MM.1S (cell line): ENCODE measurements around the gene BCAP31.

ENCODE experiments used
- DNase-seq: peaks from one replicate; pipeline ENCODE4 v3.0.0-alpha.2; 2015
- H2AFZ ChIP-seq: fragments of 300-600 bp; sonication (generic); 2 replicates; pipeline ENCODE4 v1.6.0; 2016; ENCODE audit warnings: antibody characterized with exemption, low read length
- H3F3A ChIP-seq: fragments of 300-600 bp; sonication (generic); 2 replicates; pipeline ENCODE4 v1.6.1; 2016; ENCODE audit warnings: mild to moderate bottlenecking, antibody characterized with exemption, low read length, moderate library complexity, mixed read lengths; ENCODE audit not compliant: insufficient read depth
- H3K27ac ChIP-seq: fragments of 300-600 bp; sonication (generic); 2 replicates; pipeline ENCODE4 v1.5.1; 2016; ENCODE audit warnings: mild to moderate bottlenecking, low read length
- H3K27me3 ChIP-seq: fragments of 300-600 bp; sonication (generic); replicated peaks from 2 replicates; pipeline ENCODE4 v1.6.0; 2016; ENCODE audit warnings: low read length; ENCODE audit not compliant: insufficient read depth
- H3K36me3 ChIP-seq: fragments of 300-600 bp; sonication (generic); replicated peaks from 2 replicates; pipeline ENCODE4 v1.6.1; 2016; ENCODE audit warnings: mild to moderate bottlenecking, low read length, mixed read lengths; ENCODE audit not compliant: insufficient read depth
- H3K4me1 ChIP-seq: fragments of 300-600 bp; sonication (generic); 2 replicates; pipeline ENCODE4 v1.6.1; 2016; ENCODE audit warnings: low read length, mixed read lengths
- H3K4me2 ChIP-seq: fragments of 300-600 bp; sonication (generic); 2 replicates; pipeline ENCODE4 v1.6.0; 2016; ENCODE audit warnings: low read depth, low read length
- H3K4me3 ChIP-seq: fragments of 300-600 bp; sonication (generic); 2 replicates; pipeline ENCODE4 v1.5.1; 2016; ENCODE audit warnings: low read length, mixed read lengths
- H3K79me2 ChIP-seq: fragments of 300-600 bp; sonication (generic); 2 replicates; pipeline ENCODE4 v1.6.1; 2016; ENCODE audit warnings: mixed run types, low read length, mixed read lengths
- H3K9ac ChIP-seq: fragments of 300-600 bp; sonication (generic); 2 replicates; pipeline ENCODE4 v1.6.1; 2016; ENCODE audit warnings: low read length, mixed read lengths
- H3K9me2 ChIP-seq: fragments of 300-600 bp; sonication (generic); replicated peaks from 2 replicates; pipeline ENCODE4 v1.6.1; 2016; ENCODE audit warnings: mild to moderate bottlenecking, low read length, mixed read lengths; ENCODE audit not compliant: insufficient read depth
- H3K9me3 ChIP-seq: fragments of 300-600 bp; sonication (generic); replicated peaks from 2 replicates; pipeline ENCODE4 v1.6.1; 2016; ENCODE audit warnings: mild to moderate bottlenecking, low read length, mixed read lengths; ENCODE audit not compliant: insufficient read depth
- H4K20me1 ChIP-seq: fragments of 300-600 bp; sonication (generic); 2 replicates; pipeline ENCODE4 v1.6.1; 2016; ENCODE audit warnings: mild to moderate bottlenecking, low read length, moderate library complexity, mixed read lengths; ENCODE audit not compliant: insufficient read depth
- CTCF ChIP-seq: fragments of 300-600 bp; sonication (generic); IDR thresholded peaks from 2 replicates; pipeline ENCODE4 v1.5.1; 2016; ENCODE audit warnings: antibody characterized with exemption, low read length, mixed read lengths
- EZH2 ChIP-seq: fragments of 300-600 bp; sonication (generic); optimal IDR thresholded peaks from 2 replicates; pipeline ENCODE3; 2017; ENCODE audit warnings: low read depth, mild to moderate bottlenecking, antibody characterized with exemption, low read length, mixed read lengths
- EZH2phosphoT487 ChIP-seq: fragments of 300-600 bp; sonication (generic); IDR thresholded peaks from 2 replicates; pipeline ENCODE4 v1.6.1; 2018; ENCODE audit warnings: antibody characterized with exemption, low read length

The BCAP31 gene

DNA sequence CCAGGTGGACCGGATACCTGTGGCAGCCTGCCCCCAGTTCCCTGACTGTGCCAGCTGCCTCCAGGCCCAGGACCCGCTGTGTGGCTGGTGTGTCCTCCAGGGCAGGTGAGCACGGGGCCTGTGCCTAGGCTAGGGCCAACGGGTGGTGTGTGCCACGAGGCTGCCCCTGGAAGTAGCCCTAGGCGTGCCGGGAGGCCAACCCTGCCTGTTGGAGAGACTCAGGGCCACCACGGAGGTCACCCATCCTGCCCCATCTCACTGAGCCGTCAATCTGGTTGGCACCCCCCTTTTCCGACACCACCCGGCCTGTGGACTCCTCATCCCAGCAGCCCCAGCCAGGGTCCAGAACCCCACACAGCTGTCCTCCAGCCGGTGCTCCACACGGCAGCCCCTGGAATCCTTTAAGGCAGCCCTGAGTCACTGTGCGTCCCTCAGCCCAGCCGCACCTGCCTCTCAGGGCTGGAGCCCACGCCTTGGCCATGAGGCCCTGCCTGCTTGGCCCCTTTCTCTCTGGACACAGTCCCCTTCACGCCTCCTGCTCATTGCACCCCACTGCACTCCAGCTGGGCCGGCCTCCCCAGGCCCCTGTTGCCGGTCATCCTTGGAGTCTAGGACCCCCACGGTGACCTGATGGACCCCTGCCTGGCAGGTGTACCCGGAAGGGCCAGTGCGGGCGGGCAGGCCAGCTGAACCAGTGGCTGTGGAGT, 45.1 kb upstream of the BCAP31 start:
- H3K4me2 ChIP-seq, result no peak overlapping the region
- no peaks in the 10 kb centered on the region for H3F3A ChIP-seq
- H3K9me3 ChIP-seq, result no peaks in the 10 kb centered on the region
- H3K4me1 ChIP-seq, result no peaks in the 10 kb centered on the region
- DNase-seq, result no peak
- peaks cover 25% of the 10 kb centered on the region for H3K27me3 ChIP-seq
- no peak for TF ChIP-seq CTCF
- no peak for TF ChIP-seq EZH2
- no peak for TF ChIP-seq EZH2phosphoT487
- no peak overlapping the region for H3K27ac ChIP-seq
- H4K20me1 ChIP-seq, result no peaks in the 10 kb centered on the region
- no peak overlapping the region for H3K4me3 ChIP-seq
- no peaks in the 10 kb centered on the region for H3K36me3 ChIP-seq
- H2AFZ ChIP-seq, result no peak overlapping the region
- no peaks in the 10 kb centered on the region for H3K9me2 ChIP-seq
- H3K9ac ChIP-seq, result no peak overlapping the region
- no peaks in the 10 kb centered on the region for H3K79me2 ChIP-seq

DNA sequence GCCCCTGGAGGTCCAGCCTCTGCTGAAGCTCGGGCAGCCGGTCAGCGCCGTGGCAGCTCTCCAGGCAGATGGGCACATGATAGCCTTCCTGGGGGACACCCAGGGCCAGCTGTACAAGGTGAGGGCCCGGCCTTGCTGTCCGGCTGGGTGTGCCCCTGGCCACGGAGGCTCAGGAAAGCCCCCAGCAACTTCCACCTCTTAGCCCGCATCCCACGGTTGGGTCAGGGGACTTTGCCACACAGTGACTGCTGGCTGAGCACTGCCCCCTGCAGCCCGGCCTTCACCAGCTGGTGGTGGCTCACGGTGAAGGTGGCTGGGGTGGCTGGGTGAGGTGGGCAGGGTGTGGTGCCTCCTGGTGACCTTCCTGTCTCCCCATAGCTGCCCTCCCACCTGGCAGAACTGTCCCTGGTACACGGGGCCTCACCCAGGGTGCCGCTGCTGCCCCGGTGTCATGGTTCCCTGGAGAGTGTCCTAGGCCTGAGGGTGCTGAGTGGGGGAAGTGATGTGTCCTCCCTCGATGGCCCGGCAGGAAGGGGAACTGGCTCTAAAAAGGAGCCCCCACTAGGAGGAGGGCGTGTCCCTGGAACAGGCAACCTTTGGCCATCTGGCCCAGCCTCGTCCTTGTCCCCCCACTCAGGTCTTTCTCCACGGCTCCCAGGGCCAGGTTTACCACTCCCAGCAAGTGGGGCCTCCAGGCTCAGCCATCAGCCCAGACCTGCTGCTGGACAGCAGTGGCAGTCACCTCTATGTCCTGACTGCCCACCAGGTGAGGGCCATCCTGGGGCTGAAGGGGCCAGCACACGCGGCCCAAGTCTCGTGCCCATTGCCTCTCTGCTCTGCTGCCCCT, 44.3 kb upstream of the BCAP31 start:
- H3K27me3 ChIP-seq, result peaks cover 25% of the 10 kb centered on the region
- no peaks in the 10 kb centered on the region for H4K20me1 ChIP-seq
- no peaks in the 10 kb centered on the region for H3K9me3 ChIP-seq
- H3K4me2 ChIP-seq, result no peak overlapping the region
- no peak overlapping the region for H2AFZ ChIP-seq
- no peaks in the 10 kb centered on the region for H3F3A ChIP-seq
- no peaks in the 10 kb centered on the region for H3K9me2 ChIP-seq
- no peak overlapping the region for H3K4me3 ChIP-seq
- no peak for DNase-seq
- H3K27ac ChIP-seq, result no peak overlapping the region
- TF ChIP-seq CTCF, result no peak
- TF ChIP-seq EZH2phosphoT487, result no peak
- no peak for TF ChIP-seq EZH2
- H3K36me3 ChIP-seq, result no peaks in the 10 kb centered on the region
- no peaks in the 10 kb centered on the region for H3K79me2 ChIP-seq
- no peaks in the 10 kb centered on the region for H3K4me1 ChIP-seq
- H3K9ac ChIP-seq, result no peak overlapping the region

DNA sequence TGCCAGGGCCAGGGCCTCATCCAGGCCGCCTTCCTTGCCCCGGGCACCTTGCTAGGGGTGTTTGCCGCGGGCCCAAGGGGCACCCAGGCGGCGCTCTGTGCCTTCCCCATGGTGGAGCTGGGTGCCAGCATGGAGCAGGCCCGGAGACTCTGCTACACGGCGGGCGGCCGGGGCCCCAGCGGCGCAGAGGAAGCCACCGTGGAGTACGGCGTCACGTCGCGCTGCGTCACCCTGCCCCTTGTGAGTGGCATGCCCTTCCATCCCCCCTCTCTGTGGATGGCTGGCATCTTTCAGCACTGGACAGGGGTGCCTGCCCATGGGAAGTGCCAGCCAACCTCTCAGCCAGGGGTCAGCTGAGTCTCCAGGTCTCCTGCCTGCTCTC, 43.5 kb upstream of the BCAP31 start:
- no peaks in the 10 kb centered on the region for H4K20me1 ChIP-seq
- H2AFZ ChIP-seq, result no peak overlapping the region
- H3K27ac ChIP-seq, result no peak overlapping the region
- no peaks in the 10 kb centered on the region for H3K36me3 ChIP-seq
- no peaks in the 10 kb centered on the region for H3K4me1 ChIP-seq
- no peaks in the 10 kb centered on the region for H3K9me3 ChIP-seq
- H3K4me3 ChIP-seq, result no peak overlapping the region
- H3K79me2 ChIP-seq, result no peaks in the 10 kb centered on the region
- no peaks in the 10 kb centered on the region for H3F3A ChIP-seq
- TF ChIP-seq EZH2phosphoT487 (no peak), CTCF (no peak), EZH2 (no peak)
- H3K9ac ChIP-seq, result no peak overlapping the region
- DNase-seq, result no peak
- H3K27me3 ChIP-seq, result peaks cover 25% of the 10 kb centered on the region
- H3K9me2 ChIP-seq, result no peaks in the 10 kb centered on the region
- H3K4me2 ChIP-seq, result no peak overlapping the region
